ENCODE data around the gene APRT. TPM values are rescaled to one million over a fixed set of nuclear protein-coding genes. Genes with fewer than 3 reads are reported as not detected.

APRT gene
- polyA plus RNA-seq, 1 experiment = 66.8 TPM

- peak within 1 kb of the TSS; percentile 47 for H3K27ac ChIP-seq (ENCODE audit: low read depth, low read length)
- ChIA-PET CTCF (interaction anchor here (0.8 to 2.2 kb wide), 11 partner anchors 10 to 314 kb away, joined by 3 to 16 read pairs (median 4); partner anchors contain the start of genes ACSF3 and PABPN1L), POLR2A (interaction anchor here (0.5 to 1.2 kb wide), 7 partner anchors 8 to 361 kb away, joined by 3 to 6 read pairs (median 3); partner anchors contain the start of genes APRT and ZNF778)
- no peak for TF ChIP-seq CTCF (IDR thresholded peaks at IDR 0.05; ENCODE audit: low read depth, low read length)
- H3K27me3 ChIP-seq (ENCODE audit: control insufficient read depth, insufficient read depth, low read length) = no peaks in the 10 kb centered on the region
- DNase-seq (ENCODE audit: low read depth, low spot score) = peak; percentile 86
- peak within 1 kb of the TSS; percentile 96 for H3K4me3 ChIP-seq (ENCODE audit: low read depth, low read length)
- H3K9me3 ChIP-seq (ENCODE audit: control insufficient read depth, insufficient read depth, low read length) = no peaks in the 10 kb centered on the region; the same call in 1 of the 2 replicates
Measured at GRCh38 chr16:88856828-88857727, 45.4 kb upstream of the APRT start, which contains the start of the genes GALNS and TRAPPC2L. GALNS (minus strand) TSS chr16:88856947; CDS start chr16:88856877, 70 bp downstream. TRAPPC2L (plus strand) TSS chr16:88857127; CDS start chr16:88857151, 24 bp downstream.

GRCh38 chr16:88856122-88856827 is 44.5 kb upstream of the APRT start:
- DNase-seq (ENCODE audit: low read depth, low spot score) = no peak
- Histone ChIP-seq H3K27ac (ENCODE audit: low read depth, low read length) (no peak overlapping the region), H3K9me3 (ENCODE audit: control insufficient read depth, insufficient read depth, low read length) (no peaks in the 10 kb centered on the region; the same call in 1 of the 2 replicates), H3K4me3 (ENCODE audit: low read depth, low read length) (peak overlapping the region; percentile 74), H3K27me3 (ENCODE audit: control insufficient read depth, insufficient read depth, low read length) (no peaks in the 10 kb centered on the region)
- ChIA-PET POLR2A (interaction anchor here (0.7 to 1.0 kb wide), 3 partner anchors 9 to 44 kb away, joined by 3 to 4 read pairs (median 3); partner anchors contain the start of gene APRT), CTCF (interaction anchor here (1.2 to 1.5 kb wide), 2 partner anchors 37 to 315 kb away, joined by 3 to 4 read pairs; no protein-coding TSS in a partner anchor)
- no peak for TF ChIP-seq CTCF (IDR thresholded peaks at IDR 0.05; ENCODE audit: low read depth, low read length)

GRCh38 chr16:88855736-88856121 is 44.0 kb upstream of the APRT start:
- CTCF ChIA-PET = no interaction called here

GRCh38 chr16:88855176-88855575 is 43.4 kb upstream of the APRT start:
- no peak overlapping the region for H3K4me3 ChIP-seq (ENCODE audit: low read depth, low read length)
- TF ChIP-seq CTCF (IDR thresholded peaks at IDR 0.05; ENCODE audit: low read depth, low read length) = no peak
- H3K9me3 ChIP-seq (ENCODE audit: control insufficient read depth, insufficient read depth, low read length) = no peaks in the 10 kb centered on the region; the same call in 1 of the 2 replicates
- DNase-seq (ENCODE audit: low read depth, low spot score) = no peak
- CTCF ChIA-PET = no interaction called here
- POLR2A ChIA-PET = no interaction called here
- H3K27me3 ChIP-seq (ENCODE audit: control insufficient read depth, insufficient read depth, low read length) = no peaks in the 10 kb centered on the region
- no peak overlapping the region for H3K27ac ChIP-seq (ENCODE audit: low read depth, low read length)

More at GRCh38 chr16:88855736-88856121, 44.0 kb upstream of the APRT start:
- Histone ChIP-seq H3K27ac (ENCODE audit: low read depth, low read length) (no peak overlapping the region), H3K9me3 (ENCODE audit: control insufficient read depth, insufficient read depth, low read length) (no peaks in the 10 kb centered on the region; the same call in 1 of the 2 replicates), H3K4me3 (ENCODE audit: low read depth, low read length) (peak overlapping the region; percentile 74), H3K27me3 (ENCODE audit: control insufficient read depth, insufficient read depth, low read length) (no peaks in the 10 kb centered on the region)
- no peak for DNase-seq (ENCODE audit: low read depth, low spot score)
- POLR2A ChIA-PET = no interaction called here
- no peak for TF ChIP-seq CTCF (IDR thresholded peaks at IDR 0.05; ENCODE audit: low read depth, low read length)

All from AG04450 (cell line).